Stimulated activated CD8-positive, alpha-beta memory T cell treated with anti-CD3 and anti-CD28 coated beads, Interleukin-2, amount 100 ng/mL, for 1 hour (primary cell): ENCODE measurements around the gene HCK.
A peak's percentile ranks its signal among the peaks of the same experiment; 100 is the strongest.
"Not testable (repeated sequence)": the region's sequence is repeated elsewhere in the genome, so short reads cannot be mapped to it uniquely, and the experiment has no call there.

Source experiments
- DNase-seq, 2 donors: peaks; one replicate each; pipeline ENCODE4 v3.0.0-alpha.2; 2020; ENCODE audit warnings: low read depth in 2 of 2

Gene HCK

GRCh38 chr20:32028647-32029372 lies 23.2 kb upstream of the HCK start:
- no peak for DNase-seq

- no peak for DNase-seq
Observed at GRCh38 chr20:32029561-32029960, 22.5 kb upstream of the HCK start.

- DNase-seq, result peak; percentile 14 to 22
Observed at GRCh38 chr20:32031007-32031958, 20.8 kb upstream of the HCK start.

GRCh38 chr20:32033316-32033715 lies 18.7 kb upstream of the HCK start:
- no peak for DNase-seq

DNA sequence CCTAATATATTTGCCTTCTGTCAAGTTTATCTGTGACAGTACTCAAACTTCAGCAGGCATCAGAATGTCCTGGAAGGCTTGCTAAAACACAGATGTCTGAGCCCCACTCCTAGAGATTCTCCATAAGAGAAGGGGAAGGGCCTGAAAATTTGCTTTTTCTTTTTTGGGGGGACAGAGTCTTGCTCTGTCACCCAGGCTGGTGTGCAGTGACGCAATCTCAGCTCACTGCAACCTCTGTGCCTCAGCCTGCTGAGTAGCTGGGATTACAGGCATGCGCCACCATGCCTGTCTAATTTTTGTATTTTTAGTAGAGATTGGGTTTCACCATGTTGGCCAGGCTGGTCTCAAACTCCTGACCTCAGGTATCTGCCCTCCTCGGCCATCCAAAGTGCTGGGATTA lies 18.3 kb upstream of the HCK start:
- not testable (repeated sequence) for DNase-seq

DNA sequence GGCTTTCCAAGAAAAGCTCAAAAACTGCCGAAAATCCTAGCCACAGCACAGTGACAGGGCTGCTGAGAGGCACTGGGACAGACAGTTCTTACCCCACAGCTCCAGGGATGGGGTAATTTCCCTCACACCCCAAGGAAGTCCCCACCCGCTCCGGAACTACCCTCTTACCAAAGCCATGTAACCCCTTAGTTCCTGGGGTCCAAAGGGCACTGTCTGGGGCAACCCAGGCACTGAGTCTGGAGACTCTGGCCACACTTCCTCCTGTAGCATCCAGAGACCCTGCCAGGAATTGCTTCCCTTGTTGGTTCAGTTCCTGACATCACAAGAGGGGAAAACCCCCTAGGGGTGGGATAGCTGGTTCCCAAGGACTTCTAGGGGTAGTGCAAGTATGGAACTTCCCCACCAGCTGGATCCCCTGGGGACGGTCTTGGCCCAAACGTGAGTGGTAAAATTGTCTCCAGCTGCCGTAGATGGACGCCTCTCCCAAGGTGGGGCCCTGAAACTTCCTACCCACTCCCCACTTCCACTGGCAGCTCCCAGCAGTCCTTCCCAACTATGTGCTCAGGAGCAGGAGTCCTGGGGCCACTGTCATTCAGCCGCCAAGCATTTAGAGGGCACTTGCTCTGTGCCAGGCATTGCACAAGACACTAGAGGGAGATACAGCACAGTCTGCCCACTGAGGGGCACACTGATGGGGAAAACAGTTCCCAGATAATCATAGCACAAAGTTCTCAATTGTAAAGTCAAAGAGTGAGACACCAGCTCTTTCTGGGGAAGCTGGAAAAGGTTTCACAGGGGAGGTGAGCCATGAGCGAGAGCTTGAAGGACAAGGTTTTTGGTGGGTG lies 17.2 kb upstream of the HCK start:
- no peak for DNase-seq

- no peak for DNase-seq
Observed at GRCh38 chr20:32035426-32035779, 16.6 kb upstream of the HCK start.

DNA sequence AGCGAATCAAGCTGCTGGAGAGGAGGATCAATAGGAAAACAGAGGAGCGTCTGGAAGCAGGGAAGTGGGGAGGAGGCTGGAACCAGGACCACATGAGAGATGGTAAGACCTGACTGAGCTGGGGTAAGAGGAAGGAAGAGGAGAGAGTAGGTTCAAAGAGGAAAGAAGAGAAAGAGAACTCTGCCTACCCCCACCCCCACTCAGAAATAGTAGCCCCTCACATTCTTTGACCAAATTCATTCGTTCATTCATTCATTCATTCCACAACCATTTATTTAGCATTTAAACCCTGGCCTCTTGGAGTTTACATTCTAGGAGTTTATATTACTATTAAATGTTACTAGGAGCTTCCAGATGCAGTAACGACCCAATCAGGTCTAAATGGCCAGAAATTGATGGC lies 15.8 kb upstream of the HCK start:
- no peak for DNase-seq

DNA sequence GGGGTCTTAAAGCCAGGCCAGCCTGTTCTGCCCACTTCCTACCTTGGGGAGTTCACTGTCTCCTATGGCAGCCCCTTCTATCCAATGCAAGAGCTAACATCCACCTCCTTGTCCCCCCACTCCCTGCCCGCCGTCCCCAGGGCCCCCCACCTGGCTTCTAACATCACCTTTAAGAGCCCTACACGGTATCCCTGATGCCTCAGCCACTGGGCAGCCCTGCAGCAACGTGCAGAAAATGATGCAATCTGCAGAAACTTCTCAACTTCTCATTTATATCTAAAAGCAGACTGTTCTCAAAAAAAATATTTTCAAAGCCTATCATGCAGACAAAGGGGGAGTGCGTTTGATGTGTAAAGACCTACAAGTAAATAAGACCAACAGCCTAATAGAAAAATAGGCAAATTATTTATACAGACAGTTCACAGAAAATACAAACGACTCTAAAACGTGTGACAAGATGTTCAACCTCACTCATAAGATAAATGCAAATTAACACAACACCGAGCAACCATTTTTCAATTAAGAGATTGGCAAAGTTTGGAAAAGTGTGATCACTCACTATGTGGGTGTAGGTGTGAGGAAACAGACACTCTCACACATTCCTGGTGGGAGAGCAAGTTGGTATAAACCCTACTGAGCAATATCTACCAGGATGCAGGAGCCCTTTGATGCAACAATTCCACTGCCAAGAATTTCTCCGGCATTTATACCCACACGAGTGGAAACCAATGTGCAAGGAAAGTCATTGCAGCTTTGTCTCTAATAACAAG lies 15.1 kb upstream of the HCK start:
- DNase-seq, result no peak

GRCh38 chr20:32037929-32038328 lies 14.1 kb upstream of the HCK start:
- DNase-seq, result no peak

DNA sequence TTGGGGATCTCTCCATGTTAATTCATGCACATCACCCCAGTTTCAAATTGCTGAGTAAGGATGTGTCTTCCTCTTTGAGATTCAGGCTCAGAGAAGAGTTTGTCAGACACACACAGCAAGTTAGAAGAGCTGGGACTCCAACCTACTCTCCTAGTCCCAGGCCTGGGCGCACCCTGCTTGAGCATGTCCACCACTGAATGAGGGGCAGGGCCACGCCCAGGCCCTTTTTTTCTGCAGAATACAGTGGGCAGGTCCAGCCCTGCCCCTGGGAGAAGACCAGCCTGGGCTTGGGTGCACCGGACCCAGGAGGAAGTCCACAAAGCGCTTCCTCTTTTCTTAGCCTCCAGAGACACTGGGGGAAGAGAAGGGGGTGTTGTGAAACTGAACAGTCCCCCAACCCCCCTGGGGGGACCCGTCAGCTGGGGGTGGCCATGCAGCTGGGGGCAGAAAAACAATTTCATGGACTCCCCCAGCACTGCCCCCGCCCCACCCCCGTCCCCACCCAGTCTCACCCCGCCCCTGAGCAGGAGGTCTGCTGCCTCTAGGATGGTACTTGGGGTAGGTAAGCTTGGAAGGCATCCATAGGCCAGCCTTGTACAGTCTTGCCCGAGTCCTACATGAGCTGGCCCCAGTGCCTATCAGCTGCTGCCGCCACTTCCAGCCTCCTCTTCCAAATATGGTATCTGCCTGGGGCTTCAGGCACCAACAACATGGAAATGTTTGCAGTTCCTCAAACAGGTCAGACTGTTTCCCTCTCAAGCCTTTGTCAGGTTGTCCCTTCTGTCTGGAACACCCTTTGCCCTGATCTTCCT lies 11.7 kb upstream of the HCK start:
- no peak for DNase-seq

DNA sequence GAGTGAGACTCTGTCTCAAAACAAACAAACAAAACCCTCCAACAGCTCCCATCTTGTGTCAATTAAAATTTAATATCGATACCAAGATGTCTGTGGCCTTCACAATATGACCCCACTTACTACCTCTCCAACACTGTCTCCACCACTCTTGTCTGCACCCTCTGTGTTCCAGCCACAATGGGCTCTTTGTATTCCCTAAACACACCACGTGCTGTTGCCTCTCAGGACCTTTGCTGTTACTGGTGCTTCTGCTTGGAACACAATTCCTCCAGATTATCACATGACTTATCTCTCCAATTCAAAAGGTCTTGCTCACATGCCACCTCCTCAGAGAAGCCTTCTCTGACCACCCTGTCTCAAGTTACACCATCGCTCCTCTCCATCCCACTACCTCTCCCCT lies 6.0 kb upstream of the HCK start:
- no peak for DNase-seq

GRCh38 chr20:32050324-32050841 lies 1.7 kb upstream of the HCK start:
- no peak for DNase-seq

- DNase-seq, result no peak
Observed at GRCh38 chr20:32050851-32051556, 1.0 kb upstream of the HCK start.

- no peak for DNase-seq
Observed at GRCh38 chr20:32051720-32052089, 337 bp upstream of the HCK start.

GRCh38 chr20:32052778-32053362 lies 828 bp downstream of the HCK start:
- DNase-seq, result no peak

- no peak for DNase-seq
Observed at GRCh38 chr20:32053648-32054047, 1.6 kb downstream of the HCK start.

GRCh38 chr20:32056708-32057483 lies 4.9 kb downstream of the HCK start:
- DNase-seq, result no peak
